Measurements from ENCODE around the gene TYROBP.
"Not testable (repeated sequence)": the region's sequence is repeated elsewhere in the genome, so short reads cannot be mapped to it uniquely, and the experiment has no call there.

TYROBP gene

GRCh38 chr19:35885225-35885738 is 22.8 kb downstream of the TYROBP start:
- H3K4me3 ChIP-seq (ENCODE audit: low read length) = no peak overlapping the region
- TF ChIP-seq ZNF274 (IDR thresholded peaks at IDR 0.05; ENCODE audit: low read depth, low read length) = no peak

GRCh38 chr19:35883882-35884281 is 24.2 kb downstream of the TYROBP start:
- no peak for TF ChIP-seq ZNF274 (IDR thresholded peaks at IDR 0.05; ENCODE audit: low read depth, low read length)
- no peak overlapping the region for H3K4me3 ChIP-seq (ENCODE audit: low read length)

GRCh38 chr19:35882114-35882832 is 25.8 kb downstream of the TYROBP start:
- H3K4me3 ChIP-seq (ENCODE audit: low read length) = no peak overlapping the region
- TF ChIP-seq ZNF274 (IDR thresholded peaks at IDR 0.05; ENCODE audit: low read depth, low read length) = no peak

GRCh38 chr19:35879770-35880317 is 28.3 kb downstream of the TYROBP start:
- no peak for TF ChIP-seq ZNF274 (IDR thresholded peaks at IDR 0.05; ENCODE audit: low read depth, low read length)
- no peak overlapping the region for H3K4me3 ChIP-seq (ENCODE audit: low read length)

GRCh38 chr19:35879068-35879467 is 29.0 kb downstream of the TYROBP start:
- TF ChIP-seq ZNF274 (IDR thresholded peaks at IDR 0.05; ENCODE audit: low read depth, low read length) = no peak
- H3K4me3 ChIP-seq (ENCODE audit: low read length) = no peak overlapping the region

GRCh38 chr19:35874392-35874930 is 33.6 kb downstream of the TYROBP start:
- no peak overlapping the region for H3K4me3 ChIP-seq (ENCODE audit: low read length)
- TF ChIP-seq ZNF274 (IDR thresholded peaks at IDR 0.05; ENCODE audit: low read depth, low read length) = no peak

- no peak overlapping the region for H3K4me3 ChIP-seq (ENCODE audit: low read length)
- TF ChIP-seq ZNF274 (IDR thresholded peaks at IDR 0.05; ENCODE audit: low read depth, low read length) = no peak
Observed at GRCh38 chr19:35872180-35872579, 35.9 kb downstream of the TYROBP start.

- TF ChIP-seq ZNF274 (IDR thresholded peaks at IDR 0.05; ENCODE audit: low read depth, low read length) = no peak
- H3K4me3 ChIP-seq (ENCODE audit: low read length) = no peak overlapping the region
Observed at GRCh38 chr19:35871611-35872010, 36.5 kb downstream of the TYROBP start.

- H3K4me3 ChIP-seq (ENCODE audit: low read length) = no peak overlapping the region
- no peak for TF ChIP-seq ZNF274 (IDR thresholded peaks at IDR 0.05; ENCODE audit: low read depth, low read length)
Observed at GRCh38 chr19:35870798-35871197, 37.3 kb downstream of the TYROBP start.

- not testable (repeated sequence) for H3K4me3 ChIP-seq (ENCODE audit: low read length)
Observed at GRCh38 chr19:35870124-35870736, 37.9 kb downstream of the TYROBP start.

- no peak for TF ChIP-seq ZNF274 (IDR thresholded peaks at IDR 0.05; ENCODE audit: low read depth, low read length)
- no peak overlapping the region; the same call in 1 of the 2 replicates for H3K4me3 ChIP-seq (ENCODE audit: low read length)
Observed at GRCh38 chr19:35869327-35870123, 38.6 kb downstream of the TYROBP start.

- no peak for TF ChIP-seq ZNF274 (IDR thresholded peaks at IDR 0.05; ENCODE audit: low read depth, low read length)
- peak overlapping the region; percentile 22; the same call in 1 of the 2 replicates for H3K4me3 ChIP-seq (ENCODE audit: low read length)
Observed at GRCh38 chr19:35868823-35869326, 39.2 kb downstream of the TYROBP start.

- TF ChIP-seq ZNF274 (IDR thresholded peaks at IDR 0.05; ENCODE audit: low read depth, low read length) = no peak
- peak within 1 kb of the TSS; percentile 22; the same call in 1 of the 2 replicates for H3K4me3 ChIP-seq (ENCODE audit: low read length)
Observed at GRCh38 chr19:35868172-35868822, 39.8 kb downstream of the TYROBP start, which contains the start of gene APLP1. TSS of gene APLP1 (plus strand) at chr19:35868574. CDS start at chr19:35868637, 63 bp downstream.

Data from GM08714 (cell line).